Fibroblast of pulmonary artery (primary cell): ENCODE data around the gene PRADC1.
A peak's percentile ranks its signal among the peaks of the same experiment; 100 is the strongest.
"Not testable (repeated sequence)": the region's sequence is repeated elsewhere in the genome, so short reads cannot be mapped to it uniquely, and the experiment has no call there.

Experiments used
- DNase-seq: peaks from one replicate; pipeline ENCODE4 v3.0.0-alpha.2; 2010; ENCODE audit warnings: low read depth
- H3K4me3 ChIP-seq: replicated peaks from 2 replicates; pipeline ENCODE4 v1.5.1; 2011; ENCODE audit warnings: low read depth, mild to moderate bottlenecking, control low read depth, low read length, moderate library complexity
- TF ChIP-seq, protein P1 (sequence below): IDR thresholded peaks from 2 replicates; pipeline ENCODE4 v1.5.1; 2011; ENCODE audit warnings: mild to moderate bottlenecking, control low read depth, low read length, inconsistent platforms; ENCODE audit errors: missing control alignments

Gene PRADC1

DNA sequence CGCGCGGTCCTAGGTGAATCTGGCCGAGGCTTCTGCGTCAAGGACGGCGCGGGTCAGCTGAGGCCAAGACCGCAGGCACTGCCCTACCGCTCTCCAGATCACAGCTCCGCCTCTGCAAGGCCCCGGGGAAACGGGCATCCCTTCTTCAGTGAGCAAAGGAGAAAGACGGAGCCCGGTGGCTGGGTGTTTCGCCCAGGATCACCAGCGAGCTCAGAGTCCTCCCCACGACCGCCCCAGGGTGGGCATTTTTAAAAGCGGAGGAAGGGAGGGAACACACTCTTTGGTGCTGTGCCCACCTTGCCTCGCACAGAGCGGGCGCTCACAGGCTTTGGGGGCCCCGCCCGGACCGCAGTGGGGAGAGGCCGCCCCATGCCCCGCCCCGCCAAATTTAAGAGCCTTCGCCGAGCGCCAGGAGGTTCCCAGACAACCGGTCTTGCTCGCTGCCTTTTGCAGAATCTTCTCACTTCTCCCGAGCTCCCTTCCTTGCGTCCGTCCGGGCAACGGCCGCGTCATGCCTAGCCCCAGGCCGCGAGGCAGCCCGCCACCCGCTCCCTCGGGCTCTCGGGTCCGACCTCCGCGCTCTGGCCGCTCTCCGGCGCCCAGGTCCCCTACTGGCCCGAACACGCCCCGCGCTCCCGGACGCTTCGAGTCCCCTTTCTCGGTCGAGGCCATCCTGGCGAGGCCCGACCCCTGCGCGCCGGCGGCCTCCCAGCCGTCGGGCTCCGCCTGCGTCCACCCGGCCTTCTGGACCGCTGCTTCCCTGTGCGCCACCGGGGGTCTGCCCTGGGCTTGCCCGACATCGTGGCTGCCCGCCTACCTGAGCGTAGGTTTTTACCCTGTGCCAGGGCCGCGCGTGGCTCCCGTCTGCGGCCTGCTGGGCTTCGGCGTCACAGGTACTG lies 30.6 kb downstream of the PRADC1 start, which contains the start of gene NOTO:
Gene NOTO, plus strand, starts transcription at position 419 of the 899 bp plus-strand sequence. Its CDS starts 93 bp downstream, at position 512.
- H3K4me3 ChIP-seq = no peak within 1 kb of the TSS

DNA sequence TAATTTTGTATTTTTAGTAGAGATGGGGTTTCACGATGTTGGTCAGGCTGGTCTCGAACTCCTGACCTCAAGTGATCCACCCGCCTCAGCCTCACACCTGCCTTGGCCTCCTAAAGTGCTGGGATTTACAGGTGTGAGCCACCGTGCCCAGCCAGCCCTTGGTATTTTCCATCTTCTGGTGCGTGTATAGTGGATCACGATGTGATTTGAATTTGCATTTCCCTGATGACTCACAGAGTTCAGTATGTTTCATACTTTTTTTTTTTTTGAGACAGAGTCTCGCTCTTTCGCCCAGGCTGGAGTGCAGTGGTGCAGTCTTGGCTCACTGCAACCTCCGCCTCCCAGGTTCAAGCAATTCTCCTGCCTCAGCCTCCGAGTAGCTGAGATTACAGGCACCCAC lies 32.8 kb downstream of the PRADC1 start:
- H3K4me3 ChIP-seq, DNase-seq: not testable (repeated sequence)

More for the DNA sequence above, 30.6 kb downstream of the PRADC1 start, which contains the start of gene NOTO:
- DNase-seq = peak; percentile 10
- TF ChIP-seq, protein P1, sequence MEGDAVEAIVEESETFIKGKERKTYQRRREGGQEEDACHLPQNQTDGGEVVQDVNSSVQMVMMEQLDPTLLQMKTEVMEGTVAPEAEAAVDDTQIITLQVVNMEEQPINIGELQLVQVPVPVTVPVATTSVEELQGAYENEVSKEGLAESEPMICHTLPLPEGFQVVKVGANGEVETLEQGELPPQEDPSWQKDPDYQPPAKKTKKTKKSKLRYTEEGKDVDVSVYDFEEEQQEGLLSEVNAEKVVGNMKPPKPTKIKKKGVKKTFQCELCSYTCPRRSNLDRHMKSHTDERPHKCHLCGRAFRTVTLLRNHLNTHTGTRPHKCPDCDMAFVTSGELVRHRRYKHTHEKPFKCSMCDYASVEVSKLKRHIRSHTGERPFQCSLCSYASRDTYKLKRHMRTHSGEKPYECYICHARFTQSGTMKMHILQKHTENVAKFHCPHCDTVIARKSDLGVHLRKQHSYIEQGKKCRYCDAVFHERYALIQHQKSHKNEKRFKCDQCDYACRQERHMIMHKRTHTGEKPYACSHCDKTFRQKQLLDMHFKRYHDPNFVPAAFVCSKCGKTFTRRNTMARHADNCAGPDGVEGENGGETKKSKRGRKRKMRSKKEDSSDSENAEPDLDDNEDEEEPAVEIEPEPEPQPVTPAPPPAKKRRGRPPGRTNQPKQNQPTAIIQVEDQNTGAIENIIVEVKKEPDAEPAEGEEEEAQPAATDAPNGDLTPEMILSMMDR = no peak

DNA sequence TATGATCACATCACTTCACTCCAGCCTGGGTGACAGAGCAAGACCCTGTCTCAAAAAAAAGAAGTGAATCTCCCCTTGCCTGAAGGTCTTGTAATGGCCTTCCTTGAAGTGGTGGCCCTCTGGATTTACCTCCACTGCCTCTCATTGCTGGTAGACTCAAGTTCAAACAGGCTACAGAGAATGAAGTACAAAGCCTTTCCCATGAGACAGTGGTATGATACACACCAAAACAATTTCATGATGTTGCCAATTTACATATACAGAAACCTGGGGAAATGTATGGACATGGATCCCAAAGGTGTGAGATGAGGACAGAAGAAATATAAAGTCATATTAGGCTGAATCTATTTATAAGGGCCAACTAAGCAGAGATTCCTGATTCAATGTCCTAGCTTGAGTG lies 35.5 kb downstream of the PRADC1 start:
- TF ChIP-seq, protein P1 = no peak
- no peak overlapping the region for H3K4me3 ChIP-seq
- no peak for DNase-seq

DNA sequence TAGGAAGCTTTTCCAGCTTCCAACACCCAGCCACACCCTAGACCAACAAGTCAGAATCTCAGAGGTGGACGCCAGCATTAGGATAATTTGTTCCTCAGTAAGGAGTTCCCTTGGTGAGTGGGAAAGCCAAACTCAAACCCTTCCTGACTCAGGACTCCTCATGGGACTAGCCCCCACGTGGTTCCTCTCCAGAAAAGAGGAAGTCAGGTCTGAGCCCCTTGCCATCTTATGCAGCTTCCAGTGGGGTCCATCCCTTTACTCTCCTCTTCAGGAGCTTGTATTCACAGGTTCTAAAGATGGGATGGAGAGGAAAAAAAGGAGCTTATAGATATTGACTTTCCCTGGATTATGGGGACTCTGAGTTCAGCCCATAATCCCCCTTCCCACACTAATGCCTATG lies 45.5 kb downstream of the PRADC1 start:
- TF ChIP-seq, protein P1 = no peak
- DNase-seq = no peak
- no peak overlapping the region for H3K4me3 ChIP-seq

DNA sequence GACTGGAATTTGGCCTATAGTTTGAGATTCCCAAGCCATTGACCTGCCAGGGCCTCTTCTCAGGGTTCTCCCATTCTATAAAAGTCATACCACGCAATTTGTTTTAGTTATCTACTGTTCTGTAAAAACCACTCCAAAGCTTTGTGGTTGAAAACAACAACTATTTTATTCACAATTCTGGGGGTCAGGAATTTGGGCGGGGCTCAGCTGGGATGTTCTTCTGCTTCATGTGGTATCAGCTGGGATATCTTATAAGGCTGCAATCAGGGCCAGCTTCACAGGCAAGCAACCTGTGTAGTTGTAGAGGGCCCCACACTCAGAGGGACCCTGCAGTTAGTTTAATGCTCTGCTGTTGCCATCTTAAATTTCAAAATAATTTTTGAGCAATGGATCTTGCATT lies 47.1 kb downstream of the PRADC1 start:
- no peak overlapping the region for H3K4me3 ChIP-seq
- TF ChIP-seq, protein P1 = no peak
- no peak for DNase-seq
